OCI-LY7 (cell line): ENCODE measurements around the gene NAV1.

Experiments used
- EZH2phosphoT487 ChIP-seq: fragments of 200-600 bp; sonication (generic); IDR thresholded peaks from 2 replicates; pipeline ENCODE4 v1.6.1; 2018; ENCODE audit warnings: low read depth, borderline replicate concordance, mild to moderate bottlenecking, mixed run types, antibody characterized with exemption, low read length, moderate library complexity, mixed read lengths
- TF ChIP-seq, protein P1 (sequence below): fragments of 200-600 bp; sonication (generic); conservative IDR thresholded peaks from 2 replicates; pipeline ENCODE4 v1.5.1; 2014; ENCODE audit warnings: mild to moderate bottlenecking, antibody characterized with exemption, low read length, moderate library complexity, mixed read lengths

DNA sequence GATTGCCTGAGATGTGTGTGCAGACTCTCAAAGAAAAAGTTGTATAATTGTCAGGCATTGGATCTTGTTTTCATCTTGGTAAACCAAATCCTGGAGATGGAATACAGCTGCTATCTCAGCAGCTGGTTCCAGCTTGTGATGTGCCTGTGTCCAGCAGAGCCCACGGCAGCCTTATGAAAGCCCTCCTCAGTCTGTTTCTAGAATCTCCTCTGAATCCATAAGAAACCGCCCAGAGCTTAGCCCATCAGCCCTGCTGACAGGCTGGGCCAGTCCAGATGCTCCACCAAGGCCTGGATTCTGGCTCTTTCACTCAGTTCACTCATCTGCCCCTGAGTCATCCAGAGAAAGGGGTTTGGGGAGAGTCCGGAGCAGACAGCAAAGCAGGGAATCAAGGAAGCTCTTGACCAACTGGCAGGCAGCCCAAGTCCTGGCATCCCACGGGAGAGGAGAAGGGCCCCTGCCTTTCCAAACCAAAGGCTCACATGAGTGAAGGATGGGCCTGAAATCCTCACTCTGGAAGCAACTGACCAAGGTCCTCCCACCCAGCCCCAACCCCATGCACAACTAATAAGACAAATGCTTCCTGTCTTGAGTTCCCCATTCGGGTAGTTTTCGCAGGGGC lies 45.7 kb downstream of the NAV1 start:
- TF ChIP-seq, protein P1, sequence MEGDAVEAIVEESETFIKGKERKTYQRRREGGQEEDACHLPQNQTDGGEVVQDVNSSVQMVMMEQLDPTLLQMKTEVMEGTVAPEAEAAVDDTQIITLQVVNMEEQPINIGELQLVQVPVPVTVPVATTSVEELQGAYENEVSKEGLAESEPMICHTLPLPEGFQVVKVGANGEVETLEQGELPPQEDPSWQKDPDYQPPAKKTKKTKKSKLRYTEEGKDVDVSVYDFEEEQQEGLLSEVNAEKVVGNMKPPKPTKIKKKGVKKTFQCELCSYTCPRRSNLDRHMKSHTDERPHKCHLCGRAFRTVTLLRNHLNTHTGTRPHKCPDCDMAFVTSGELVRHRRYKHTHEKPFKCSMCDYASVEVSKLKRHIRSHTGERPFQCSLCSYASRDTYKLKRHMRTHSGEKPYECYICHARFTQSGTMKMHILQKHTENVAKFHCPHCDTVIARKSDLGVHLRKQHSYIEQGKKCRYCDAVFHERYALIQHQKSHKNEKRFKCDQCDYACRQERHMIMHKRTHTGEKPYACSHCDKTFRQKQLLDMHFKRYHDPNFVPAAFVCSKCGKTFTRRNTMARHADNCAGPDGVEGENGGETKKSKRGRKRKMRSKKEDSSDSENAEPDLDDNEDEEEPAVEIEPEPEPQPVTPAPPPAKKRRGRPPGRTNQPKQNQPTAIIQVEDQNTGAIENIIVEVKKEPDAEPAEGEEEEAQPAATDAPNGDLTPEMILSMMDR: no peak
- no peak for TF ChIP-seq EZH2phosphoT487
